Muscle layer of duodenum (tissue), 2 donors: ENCODE results near the gene METTL13.

Source experiments
- H3K27ac ChIP-seq: one replicate; pipeline ENCODE4 v1.7.0; 2013; ENCODE audit warnings: mild to moderate bottlenecking, low read length
- H3K27me3 ChIP-seq: one replicate; pipeline ENCODE4 v1.7.0; 2013; ENCODE audit warnings: low read depth, mild to moderate bottlenecking, control low read depth, low read length
- H3K36me3 ChIP-seq, 2 donors: one replicate each; pipeline ENCODE4 v1.7.0; 2013; ENCODE audit warnings: low read length in 2 of 2, control low read depth in 1 of 2, mild to moderate bottlenecking in 1 of 2; ENCODE audit not compliant: insufficient read depth in 2 of 2, control insufficient read depth in 1 of 2
- H3K4me1 ChIP-seq, 2 donors: one replicate each; pipeline ENCODE4 v1.7.0; 2013; ENCODE audit warnings: low read length in 2 of 2, mild to moderate bottlenecking in 2 of 2, control low read depth in 1 of 2, moderate library complexity in 1 of 2; ENCODE audit not compliant: insufficient read depth in 2 of 2, control insufficient read depth in 1 of 2
- H3K4me3 ChIP-seq, 2 donors: one replicate each; pipeline ENCODE4 v1.7.0; 2013; ENCODE audit warnings: low read length in 2 of 2, low read depth in 1 of 2, mild to moderate bottlenecking in 1 of 2
- H3K9me3 ChIP-seq, 2 donors: one replicate each; pipeline ENCODE4 v1.7.0; 2013; ENCODE audit warnings: low read length in 2 of 2, control low read depth in 1 of 2, mild to moderate bottlenecking in 1 of 2; ENCODE audit not compliant: control insufficient read depth in 1 of 2
- donor health status: healthy.

Gene METTL13

GRCh38 chr1:171803045-171803444 lies 21.6 kb downstream of the METTL13 start:
- peaks cover 0 to 5% of the 10 kb centered on the region in 2 donors for H3K36me3 ChIP-seq
- H3K4me3 ChIP-seq: no peak overlapping the region
- H3K9me3 ChIP-seq: no peaks in the 10 kb centered on the region
- H3K4me1 ChIP-seq: no peaks in the 10 kb centered on the region
- no peak overlapping the region for H3K27ac ChIP-seq
- H3K27me3 ChIP-seq: no peaks in the 10 kb centered on the region

- Histone ChIP-seq H3K4me1 (no peaks in the 10 kb centered on the region), H3K4me3 (no peak overlapping the region), H3K27ac (no peak overlapping the region), H3K9me3 (no peaks in the 10 kb centered on the region), H3K27me3 (no peaks in the 10 kb centered on the region), H3K36me3 (peaks cover 0 to under 1% of the 10 kb centered on the region in 2 donors)
These were observed 22.1 kb downstream of the METTL13 start for GRCh38 chr1:171803461-171804022.

- H3K4me3 ChIP-seq: no peak overlapping the region
- H3K9me3 ChIP-seq: no peaks in the 10 kb centered on the region
- H3K27ac ChIP-seq: no peak overlapping the region
- no peaks in the 10 kb centered on the region for H3K4me1 ChIP-seq
- H3K36me3 ChIP-seq: no peaks in the 10 kb centered on the region
- no peaks in the 10 kb centered on the region for H3K27me3 ChIP-seq
These were observed 24.1 kb downstream of the METTL13 start for GRCh38 chr1:171805395-171806115.

- Histone ChIP-seq H3K27me3 (no peaks in the 10 kb centered on the region), H3K9me3 (no peaks in the 10 kb centered on the region), H3K36me3 (no peaks in the 10 kb centered on the region), H3K27ac (no peak overlapping the region), H3K4me1 (no peaks in the 10 kb centered on the region), H3K4me3 (no peak overlapping the region)
These were observed 26.1 kb downstream of the METTL13 start for GRCh38 chr1:171807556-171807955.

GRCh38 chr1:171809834-171810233 lies 28.4 kb downstream of the METTL13 start:
- Histone ChIP-seq H3K4me1 (no peaks in the 10 kb centered on the region), H3K27ac (no peak overlapping the region), H3K9me3 (no peaks in the 10 kb centered on the region), H3K4me3 (no peak overlapping the region), H3K36me3 (no peaks in the 10 kb centered on the region), H3K27me3 (no peaks in the 10 kb centered on the region)

DNA sequence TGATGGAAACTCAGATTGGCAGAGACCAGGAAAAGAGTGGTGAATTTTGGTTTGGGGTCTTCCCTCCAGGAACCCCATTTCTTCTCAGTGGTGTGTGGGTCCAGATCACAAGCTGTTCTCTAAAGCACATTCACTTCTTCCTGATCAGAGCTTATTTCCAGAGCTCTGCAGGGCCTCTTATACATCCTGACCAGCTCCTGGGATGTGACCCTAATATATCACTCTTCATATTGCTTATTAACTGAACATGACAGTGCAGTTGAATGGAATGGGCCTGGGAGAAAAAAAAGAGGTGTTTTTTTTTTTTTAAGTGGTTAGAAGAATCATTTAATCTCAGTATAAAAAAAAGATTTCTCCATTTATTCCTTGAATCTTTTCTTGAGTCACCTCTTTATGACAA lies 30.2 kb downstream of the METTL13 start:
- no peaks in the 10 kb centered on the region for H3K27me3 ChIP-seq
- H3K4me1 ChIP-seq: no peaks in the 10 kb centered on the region
- H3K27ac ChIP-seq: no peak overlapping the region
- H3K4me3 ChIP-seq: no peak overlapping the region
- H3K36me3 ChIP-seq: no peaks in the 10 kb centered on the region
- H3K9me3 ChIP-seq: no peaks in the 10 kb centered on the region

DNA sequence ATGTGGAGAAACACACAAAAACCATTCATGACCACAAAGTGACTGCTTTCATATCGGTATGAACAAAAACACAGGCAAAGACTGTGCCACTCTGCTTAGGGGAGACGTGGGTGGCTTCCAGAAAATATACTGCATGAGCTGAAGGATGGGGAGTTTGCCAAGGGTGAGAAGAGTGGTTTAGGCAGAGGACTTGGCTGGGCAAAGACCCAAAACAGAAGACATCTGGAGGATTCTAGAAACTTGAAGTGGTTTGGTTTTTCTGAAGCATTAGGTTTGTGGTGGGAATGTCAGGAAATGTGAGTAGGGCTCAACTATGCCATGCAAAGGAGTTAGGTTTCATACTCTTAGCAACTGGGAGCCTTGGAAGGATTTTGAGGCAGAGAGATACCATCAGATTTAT lies 33.2 kb downstream of the METTL13 start:
- Histone ChIP-seq H3K4me1 (peaks cover 0 to 5% of the 10 kb centered on the region in 2 donors), H3K27me3 (no peaks in the 10 kb centered on the region), H3K4me3 (no peak overlapping the region), H3K9me3 (no peaks in the 10 kb centered on the region), H3K27ac (no peak overlapping the region), H3K36me3 (no peaks in the 10 kb centered on the region)

GRCh38 chr1:171816300-171816901 lies 34.9 kb downstream of the METTL13 start:
- H3K27ac ChIP-seq: no peak overlapping the region
- H3K36me3 ChIP-seq: no peaks in the 10 kb centered on the region
- peaks cover 0 to 5% of the 10 kb centered on the region in 2 donors for H3K4me1 ChIP-seq
- H3K4me3 ChIP-seq: no peak overlapping the region
- H3K9me3 ChIP-seq: no peaks in the 10 kb centered on the region
- no peaks in the 10 kb centered on the region for H3K27me3 ChIP-seq

DNA sequence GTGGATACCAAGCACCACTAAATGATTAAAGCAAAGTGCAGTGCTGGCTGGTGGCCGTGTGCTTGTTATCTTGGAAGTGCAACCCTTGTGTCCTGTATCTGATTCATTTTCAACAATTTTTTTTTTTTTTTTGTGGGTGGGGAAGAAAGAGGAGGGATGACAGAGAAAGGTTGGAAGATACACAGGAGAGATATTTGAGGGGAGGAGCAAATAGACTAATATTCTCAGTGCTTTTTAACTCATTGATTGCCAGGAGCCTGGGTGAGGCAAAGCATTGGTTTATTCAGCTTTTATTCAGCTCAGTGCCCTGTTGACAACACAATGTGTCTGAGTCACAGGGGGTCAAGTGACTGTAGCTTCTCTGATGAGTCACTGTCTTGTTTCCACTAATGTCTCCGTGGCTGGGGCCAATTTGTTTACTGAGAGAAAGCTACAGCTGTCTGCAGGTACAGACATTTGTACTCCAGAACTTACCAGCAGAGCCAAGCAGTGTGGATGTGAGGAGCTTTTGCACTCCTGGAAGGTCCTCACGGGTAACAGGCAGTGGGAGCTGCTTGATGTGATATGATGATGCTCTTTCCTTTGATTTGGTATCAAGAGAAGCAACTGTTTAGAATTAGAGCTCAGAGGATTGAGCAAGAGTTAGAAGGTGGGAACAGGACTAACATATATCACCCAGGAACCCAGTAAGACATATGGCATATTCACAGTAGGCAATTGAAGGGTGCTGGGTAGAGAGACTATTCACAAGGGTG lies 36.2 kb downstream of the METTL13 start:
- no peaks in the 10 kb centered on the region for H3K36me3 ChIP-seq
- H3K4me1 ChIP-seq: peaks cover 0 to 5% of the 10 kb centered on the region in 2 donors
- H3K27me3 ChIP-seq: no peaks in the 10 kb centered on the region
- H3K9me3 ChIP-seq: no peaks in the 10 kb centered on the region
- H3K4me3 ChIP-seq: no peak overlapping the region
- H3K27ac ChIP-seq: no peak overlapping the region

- Histone ChIP-seq H3K9me3 (no peaks in the 10 kb centered on the region), H3K27me3 (no peaks in the 10 kb centered on the region), H3K4me1 (peaks cover 0 to 5% of the 10 kb centered on the region in 2 donors), H3K36me3 (no peaks in the 10 kb centered on the region), H3K4me3 (no peak overlapping the region), H3K27ac (no peak overlapping the region)
These were observed 38.5 kb downstream of the METTL13 start for GRCh38 chr1:171819946-171820345.

DNA sequence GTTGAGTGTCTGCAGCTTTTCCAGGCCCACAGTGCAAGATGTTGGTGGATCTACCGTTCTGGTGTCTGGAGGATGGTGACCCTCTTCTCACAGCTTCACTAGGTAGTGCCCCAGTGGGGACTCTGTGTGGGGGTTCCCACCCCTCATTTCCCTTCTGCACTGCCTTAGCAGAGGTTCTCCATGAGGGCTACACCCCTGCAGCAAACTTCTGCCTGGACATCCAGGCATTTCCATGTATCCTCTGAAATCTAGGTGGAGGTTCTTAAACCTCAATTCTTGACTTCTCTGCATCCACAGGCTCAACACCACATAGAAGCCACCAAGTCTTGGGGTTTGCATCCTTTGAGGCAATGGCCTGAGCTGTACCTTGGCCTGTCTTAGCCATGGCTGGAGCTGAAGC lies 45.5 kb downstream of the METTL13 start:
- Histone ChIP-seq H3K9me3 (no peaks in the 10 kb centered on the region), H3K4me3 (no peak overlapping the region), H3K4me1 (no peaks in the 10 kb centered on the region), H3K27me3 (no peaks in the 10 kb centered on the region), H3K27ac (no peak overlapping the region), H3K36me3 (no peaks in the 10 kb centered on the region)
